ENCODE data around the gene SPACDR.
"Not testable (repeated sequence)": the region's sequence is repeated elsewhere in the genome, so short reads cannot be mapped to it uniquely, and the experiment has no call there.

The SPACDR gene

DNA sequence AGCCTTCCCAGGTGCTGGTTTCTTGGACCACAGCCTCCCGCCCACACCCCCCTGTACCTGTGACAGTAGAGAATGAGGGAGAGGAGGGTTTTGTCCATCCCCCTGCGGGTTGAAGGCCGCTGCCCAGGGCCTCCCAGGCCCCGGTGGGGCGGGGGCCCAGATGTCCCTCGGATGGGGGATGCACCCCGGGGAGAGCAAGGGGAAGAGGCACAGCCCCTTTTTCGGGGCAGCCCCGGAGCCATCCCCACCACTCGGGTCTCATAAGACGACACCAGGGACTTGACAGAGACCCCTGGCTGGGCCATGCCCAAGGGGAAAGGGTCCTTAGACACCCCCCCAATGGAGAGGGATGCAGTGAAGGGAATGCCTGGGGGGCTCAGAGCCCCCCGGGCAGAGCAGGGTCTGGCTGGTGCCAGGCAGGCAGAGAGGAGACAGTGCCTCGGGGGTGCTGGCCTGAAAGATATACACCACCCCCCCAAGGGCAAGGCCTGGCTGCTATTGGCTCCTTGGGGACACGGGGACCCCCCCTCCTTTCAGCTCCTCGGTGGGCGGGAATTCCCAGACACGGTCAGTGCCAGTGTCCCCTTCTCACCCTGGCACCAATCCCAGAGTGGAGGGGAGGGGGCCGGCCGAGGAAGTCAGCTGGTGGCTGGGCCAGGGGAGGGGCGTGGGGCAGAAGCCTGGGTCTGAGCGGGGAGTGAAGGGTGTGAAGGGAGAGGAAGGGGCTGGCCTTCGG is 3.7 kb upstream of the SPACDR start:
- Histone ChIP-seq H3K27ac (ENCODE audit: low read depth, low read length) (no peak overlapping the region), H3K27me3 (ENCODE audit: control insufficient read depth, insufficient read depth, low read length) (no peaks in the 10 kb centered on the region), H3K36me3 (ENCODE audit: control insufficient read depth, insufficient read depth, low read length) (peaks cover 6% of the 10 kb centered on the region), H3K4me1 (ENCODE audit: control insufficient read depth, insufficient read depth, low read length) (peaks cover 6% of the 10 kb centered on the region), H3K9ac (ENCODE audit: low read length) (no peak overlapping the region), H3K4me3 (ENCODE audit: low read length) (no peak overlapping the region)

DNA sequence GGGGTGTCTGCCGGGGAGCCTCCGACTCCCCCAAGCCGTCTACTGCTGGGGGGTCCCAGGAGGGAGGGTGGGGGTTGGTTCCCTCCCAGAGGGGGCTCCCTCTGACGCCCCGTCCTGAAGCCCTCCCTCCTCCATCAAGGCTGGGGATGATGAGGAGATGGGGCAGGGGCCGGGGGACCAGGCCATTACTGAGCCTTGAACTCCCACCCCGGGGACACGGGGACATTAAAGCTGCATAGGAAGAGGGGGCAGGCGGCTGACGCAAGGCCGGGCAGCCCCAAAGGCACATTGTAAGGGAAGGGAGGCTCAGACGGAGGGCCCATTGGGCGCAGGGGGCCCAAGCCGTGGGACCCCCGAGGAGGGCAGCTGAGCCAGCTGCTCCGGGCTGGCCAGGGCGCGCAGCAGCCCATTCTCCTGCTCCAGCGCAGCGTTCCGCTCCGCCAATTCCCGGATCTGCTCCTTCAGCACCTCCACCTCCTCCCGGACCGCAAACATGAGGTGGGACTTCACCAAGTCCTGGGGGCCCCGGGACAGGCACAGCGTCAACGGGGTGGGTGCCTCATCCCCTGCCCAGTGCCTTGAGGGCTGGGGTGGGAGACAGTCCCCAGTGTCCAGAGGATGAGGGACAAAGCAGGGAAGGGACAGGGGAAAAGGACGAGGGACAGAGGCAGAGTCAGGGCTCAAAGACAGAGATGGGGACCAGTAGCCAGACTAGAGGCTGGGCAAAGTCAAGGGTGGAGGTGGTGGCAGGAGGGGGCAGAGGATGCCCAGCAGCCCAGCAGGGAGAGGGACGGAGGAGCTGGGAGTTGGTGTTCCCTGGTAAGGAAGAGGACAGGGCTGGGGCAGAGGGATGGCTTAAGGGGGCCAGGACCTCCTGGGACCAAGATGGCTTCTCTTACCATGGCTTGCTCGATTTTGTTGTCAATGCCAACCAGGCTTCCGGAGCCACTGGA is 2.9 kb upstream of the SPACDR start:
- Histone ChIP-seq H3K36me3 (ENCODE audit: control insufficient read depth, insufficient read depth, low read length) (peaks cover 6% of the 10 kb centered on the region), H3K9ac (ENCODE audit: low read length) (no peak overlapping the region), H3K27ac (ENCODE audit: low read depth, low read length) (no peak overlapping the region), H3K27me3 (ENCODE audit: control insufficient read depth, insufficient read depth, low read length) (no peaks in the 10 kb centered on the region), H3K4me3 (ENCODE audit: low read length) (no peak overlapping the region), H3K4me1 (ENCODE audit: control insufficient read depth, insufficient read depth, low read length) (peaks cover 6% of the 10 kb centered on the region)

DNA sequence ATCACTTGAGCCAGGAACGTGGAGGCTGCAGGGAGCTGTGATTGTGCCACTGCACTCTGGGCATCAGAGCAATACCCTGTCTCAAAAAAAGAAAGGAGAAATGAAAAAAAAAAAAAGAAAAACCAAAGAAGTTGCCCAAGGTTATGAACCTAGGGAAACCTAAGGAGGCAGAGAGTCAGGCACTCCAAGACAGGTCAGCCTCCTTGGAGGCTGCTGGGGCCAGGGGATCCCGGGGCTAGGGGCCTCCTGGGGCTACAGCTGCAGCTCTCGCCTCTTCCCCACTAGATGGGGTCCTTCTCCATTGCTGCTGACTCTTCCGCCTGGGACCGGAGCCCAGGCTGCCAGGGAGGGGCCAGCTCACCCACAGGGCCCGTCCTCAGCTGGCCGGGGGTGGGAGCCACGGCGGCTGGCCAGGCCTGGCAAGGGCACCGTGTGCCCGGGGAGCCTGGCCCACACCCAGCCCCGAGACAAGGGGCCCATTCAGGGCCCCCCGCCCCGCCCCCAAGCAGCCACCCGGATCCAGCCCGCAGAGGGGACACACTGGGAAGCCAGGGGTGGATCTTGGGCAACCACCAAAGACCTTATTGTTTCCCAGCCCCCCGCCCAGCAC is 1.7 kb upstream of the SPACDR start:
- Histone ChIP-seq H3K9ac (ENCODE audit: low read length) (no peak overlapping the region), H3K36me3 (ENCODE audit: control insufficient read depth, insufficient read depth, low read length) (peaks cover 6% of the 10 kb centered on the region), H3K27me3 (ENCODE audit: control insufficient read depth, insufficient read depth, low read length) (no peaks in the 10 kb centered on the region), H3K4me3 (ENCODE audit: low read length) (no peak overlapping the region), H3K4me1 (ENCODE audit: control insufficient read depth, insufficient read depth, low read length) (peaks cover 6% of the 10 kb centered on the region), H3K27ac (ENCODE audit: low read depth, low read length) (peak overlapping the region; percentile 34)

DNA sequence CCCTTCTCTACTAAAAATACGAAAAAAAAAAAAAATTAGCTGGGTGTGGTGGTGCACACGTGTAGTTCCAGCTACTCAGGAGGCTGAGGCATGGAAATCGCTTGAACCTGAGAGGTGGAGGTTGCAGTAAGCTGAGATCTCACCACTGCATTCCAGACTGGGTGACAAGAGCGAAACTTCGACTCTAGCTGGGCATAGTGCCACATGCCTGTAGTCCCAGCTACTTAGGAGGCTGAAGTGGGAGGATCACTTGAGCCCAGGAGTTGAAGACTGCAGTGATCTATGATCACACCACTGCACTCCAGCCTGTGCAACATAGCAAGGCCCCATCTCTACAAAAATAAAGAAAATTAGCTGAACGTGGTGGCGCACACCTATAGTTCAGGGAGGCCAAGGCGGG is 1.2 kb upstream of the SPACDR start:
- H3K4me1 ChIP-seq (ENCODE audit: control insufficient read depth, insufficient read depth, low read length): peaks cover 6% of the 10 kb centered on the region
- no peak overlapping the region for H3K4me3 ChIP-seq (ENCODE audit: low read length)
- H3K27me3 ChIP-seq (ENCODE audit: control insufficient read depth, insufficient read depth, low read length): no peaks in the 10 kb centered on the region
- no peak overlapping the region for H3K27ac ChIP-seq (ENCODE audit: low read depth, low read length)
- H3K9ac ChIP-seq (ENCODE audit: low read length): no peak overlapping the region
- peaks cover 4% of the 10 kb centered on the region for H3K36me3 ChIP-seq (ENCODE audit: control insufficient read depth, insufficient read depth, low read length)

DNA sequence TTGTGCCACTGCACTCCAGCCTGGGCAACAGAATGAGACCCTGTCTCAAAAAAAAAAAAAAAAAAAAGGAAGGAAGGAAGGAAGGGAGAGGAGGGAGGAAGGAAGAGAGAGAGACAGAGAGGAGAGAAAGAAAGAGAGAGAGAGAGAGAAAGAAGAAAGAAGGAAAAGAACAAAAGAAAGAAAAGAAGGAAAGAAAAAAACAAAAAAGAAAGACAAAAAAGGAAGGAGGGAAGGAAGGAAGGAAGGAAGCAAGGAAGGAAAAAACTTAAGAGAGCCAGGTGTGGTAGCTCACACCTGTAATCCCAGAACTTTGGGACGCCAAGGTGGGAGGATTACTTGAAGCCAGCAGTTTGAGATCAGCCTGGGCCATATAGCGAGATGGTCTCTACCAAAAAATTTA is 731 bp upstream of the SPACDR start:
- Histone ChIP-seq H3K27me3 (ENCODE audit: control insufficient read depth, insufficient read depth, low read length) (no peaks in the 10 kb centered on the region), H3K9ac (ENCODE audit: low read length) (no peak overlapping the region), H3K4me1 (ENCODE audit: control insufficient read depth, insufficient read depth, low read length) (peaks cover 6% of the 10 kb centered on the region), H3K36me3 (ENCODE audit: control insufficient read depth, insufficient read depth, low read length) (peaks cover 4% of the 10 kb centered on the region), H3K4me3 (ENCODE audit: low read length) (no peak overlapping the region), H3K27ac (ENCODE audit: low read depth, low read length) (no peak overlapping the region)

DNA sequence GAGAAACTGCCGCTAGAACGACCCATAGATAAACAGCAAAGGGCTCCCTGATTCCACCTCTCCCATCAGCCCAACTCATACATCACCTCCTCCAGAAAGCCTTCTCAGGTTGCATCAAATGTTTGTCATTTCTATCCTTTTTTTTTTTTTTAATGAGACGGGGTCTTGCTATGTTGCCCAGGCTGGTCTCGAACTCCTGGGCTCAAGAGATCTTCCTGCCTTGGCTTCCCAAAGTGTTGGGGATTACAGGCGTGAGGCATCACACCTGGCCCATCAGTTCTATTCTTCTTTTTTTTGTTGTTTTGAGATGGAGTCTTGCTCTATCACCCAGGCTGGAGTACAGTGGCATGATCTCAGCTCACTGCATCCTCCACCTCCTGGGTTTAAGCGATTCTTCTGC is 7.0 kb downstream of the SPACDR start:
- H3K27ac ChIP-seq (ENCODE audit: low read depth, low read length): no peak overlapping the region
- no peaks in the 10 kb centered on the region for H3K36me3 ChIP-seq (ENCODE audit: control insufficient read depth, insufficient read depth, low read length)
- H3K27me3 ChIP-seq (ENCODE audit: control insufficient read depth, insufficient read depth, low read length): no peaks in the 10 kb centered on the region
- H3K9ac ChIP-seq (ENCODE audit: low read length): no peak overlapping the region
- no peak overlapping the region for H3K4me3 ChIP-seq (ENCODE audit: low read length)
- H3K4me1 ChIP-seq (ENCODE audit: control insufficient read depth, insufficient read depth, low read length): no peaks in the 10 kb centered on the region

DNA sequence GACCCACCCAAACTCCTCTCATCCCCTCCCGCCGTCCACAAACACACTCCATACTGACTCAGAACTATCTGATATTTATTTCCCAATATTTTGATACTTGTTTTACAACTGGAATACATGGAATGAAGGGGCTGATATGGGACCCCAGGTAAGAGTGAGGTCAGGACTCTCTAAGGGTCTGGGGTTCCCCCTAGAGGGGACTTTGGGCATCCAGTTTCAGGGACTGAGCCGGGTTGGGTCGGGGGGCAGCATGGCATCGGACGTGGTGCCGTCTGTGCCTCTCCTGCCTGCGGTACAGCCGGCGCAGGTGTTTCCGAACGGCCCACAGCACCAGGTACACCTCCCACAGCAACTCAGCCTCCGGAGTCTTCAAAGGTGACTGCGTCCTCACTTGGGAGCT is 7.5 kb downstream of the SPACDR start:
- no peaks in the 10 kb centered on the region for H3K4me1 ChIP-seq (ENCODE audit: control insufficient read depth, insufficient read depth, low read length)
- no peak overlapping the region for H3K9ac ChIP-seq (ENCODE audit: low read length)
- no peaks in the 10 kb centered on the region for H3K27me3 ChIP-seq (ENCODE audit: control insufficient read depth, insufficient read depth, low read length)
- no peaks in the 10 kb centered on the region for H3K36me3 ChIP-seq (ENCODE audit: control insufficient read depth, insufficient read depth, low read length)
- no peak overlapping the region for H3K27ac ChIP-seq (ENCODE audit: low read depth, low read length)
- no peak overlapping the region for H3K4me3 ChIP-seq (ENCODE audit: low read length)

DNA sequence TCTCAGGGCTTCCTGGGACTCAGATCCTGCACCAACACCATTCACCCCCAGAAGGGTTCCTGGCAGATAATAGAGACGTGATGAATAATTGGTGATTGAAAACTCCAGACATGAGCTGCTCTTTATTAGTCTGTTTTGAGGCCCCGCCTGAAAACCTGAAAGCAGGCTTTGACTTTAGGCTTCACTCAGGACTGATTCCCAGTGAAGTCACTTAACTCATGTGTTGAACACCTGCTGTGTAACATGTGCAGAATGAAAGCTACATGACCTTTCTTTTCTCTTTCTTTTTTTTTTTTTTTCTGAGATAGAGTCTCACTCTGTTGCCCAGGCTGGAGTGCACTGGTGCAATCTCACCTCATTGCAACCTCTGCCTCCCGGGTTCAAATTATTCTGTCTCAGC is 8.9 kb downstream of the SPACDR start:
- no peak overlapping the region for H3K27ac ChIP-seq (ENCODE audit: low read depth, low read length)
- H3K27me3 ChIP-seq (ENCODE audit: control insufficient read depth, insufficient read depth, low read length): no peaks in the 10 kb centered on the region
- H3K4me3 ChIP-seq (ENCODE audit: low read length): no peak overlapping the region
- H3K9ac ChIP-seq (ENCODE audit: low read length): no peak overlapping the region
- no peaks in the 10 kb centered on the region for H3K36me3 ChIP-seq (ENCODE audit: control insufficient read depth, insufficient read depth, low read length)
- no peaks in the 10 kb centered on the region for H3K4me1 ChIP-seq (ENCODE audit: control insufficient read depth, insufficient read depth, low read length)

DNA sequence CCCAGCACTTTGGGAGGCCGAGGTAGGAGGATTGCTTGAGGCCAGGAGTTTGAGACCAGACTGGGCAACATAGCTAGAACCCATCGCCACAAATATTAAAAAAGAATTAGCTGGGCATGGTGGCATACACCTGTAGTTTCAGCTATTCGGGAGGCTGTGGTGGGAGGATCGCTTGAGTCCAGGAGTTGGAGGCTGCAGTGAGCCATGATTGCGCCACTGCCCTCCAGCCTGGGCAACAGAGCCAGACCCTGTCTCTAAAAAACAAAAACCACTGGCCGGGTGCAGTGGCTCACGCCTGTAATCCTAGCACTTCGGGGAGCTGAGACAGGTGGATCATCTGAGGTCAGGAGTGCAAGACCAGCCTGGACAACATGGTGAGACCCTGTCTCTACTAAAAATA is 10.2 kb downstream of the SPACDR start:
- not testable (repeated sequence) for H3K4me1 ChIP-seq (ENCODE audit: control insufficient read depth, insufficient read depth, low read length); H3K9ac ChIP-seq (ENCODE audit: low read length); H3K27me3 ChIP-seq (ENCODE audit: control insufficient read depth, insufficient read depth, low read length); H3K36me3 ChIP-seq (ENCODE audit: control insufficient read depth, insufficient read depth, low read length); H3K27ac ChIP-seq (ENCODE audit: low read depth, low read length); H3K4me3 ChIP-seq (ENCODE audit: low read length)

DNA sequence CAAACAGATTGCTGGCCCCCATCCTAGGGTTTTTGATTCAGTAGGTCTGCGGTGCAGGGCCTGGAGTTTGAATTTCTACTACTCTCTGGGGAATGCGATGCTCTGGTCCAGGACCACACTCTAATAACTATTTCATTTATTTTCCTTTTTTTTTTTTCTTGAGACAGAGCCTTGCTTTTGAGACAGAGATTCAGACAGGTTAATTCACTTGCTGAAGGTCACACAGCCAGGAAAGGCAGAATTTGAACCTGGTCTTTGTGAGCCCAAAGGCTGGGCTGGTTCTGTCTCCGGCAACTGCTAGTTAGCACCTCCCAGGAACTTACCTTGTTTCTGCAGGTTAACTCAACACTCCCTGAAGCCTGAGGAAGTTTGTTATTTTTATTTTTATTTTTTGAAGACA is 11.5 kb downstream of the SPACDR start:
- Histone ChIP-seq H3K27ac (ENCODE audit: low read depth, low read length) (no peak overlapping the region), H3K4me3 (ENCODE audit: low read length) (no peak overlapping the region), H3K36me3 (ENCODE audit: control insufficient read depth, insufficient read depth, low read length) (no peaks in the 10 kb centered on the region), H3K4me1 (ENCODE audit: control insufficient read depth, insufficient read depth, low read length) (no peaks in the 10 kb centered on the region), H3K27me3 (ENCODE audit: control insufficient read depth, insufficient read depth, low read length) (no peaks in the 10 kb centered on the region), H3K9ac (ENCODE audit: low read length) (no peak overlapping the region)

DNA sequence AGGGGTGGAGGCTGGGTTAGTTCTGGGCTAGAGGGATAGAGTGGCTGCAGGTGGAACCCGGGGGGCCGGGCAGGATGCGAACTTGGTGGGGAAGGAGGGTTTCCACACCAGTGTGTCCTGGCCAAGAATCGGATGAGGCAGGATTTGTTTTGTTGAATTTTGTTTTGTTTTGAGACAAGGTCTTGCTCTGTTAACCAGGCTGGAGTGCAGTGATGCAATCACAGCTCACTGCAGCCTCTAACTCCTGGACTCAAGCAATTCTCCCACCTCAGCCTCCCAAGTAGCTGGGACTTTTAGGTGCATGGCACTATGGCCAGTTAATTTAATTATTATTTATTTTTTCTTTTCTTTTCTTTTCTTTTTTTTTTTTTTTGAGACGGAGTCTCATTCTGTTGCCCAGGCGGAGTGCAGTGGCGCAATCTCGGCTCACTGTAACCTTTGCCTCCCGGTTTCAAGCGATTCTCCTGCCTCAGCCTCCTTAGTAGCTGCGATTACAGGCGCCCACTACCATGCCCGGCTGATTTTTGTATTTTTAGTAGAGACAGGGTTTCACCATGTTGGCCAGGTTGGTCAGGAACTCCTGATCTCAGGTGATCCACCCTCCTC is 14.8 kb downstream of the SPACDR start:
- no peak overlapping the region for H3K27ac ChIP-seq (ENCODE audit: low read depth, low read length)
- H3K36me3 ChIP-seq (ENCODE audit: control insufficient read depth, insufficient read depth, low read length): no peaks in the 10 kb centered on the region
- no peak overlapping the region for H3K4me3 ChIP-seq (ENCODE audit: low read length)
- H3K9ac ChIP-seq (ENCODE audit: low read length): no peak overlapping the region
- no peaks in the 10 kb centered on the region for H3K27me3 ChIP-seq (ENCODE audit: control insufficient read depth, insufficient read depth, low read length)
- no peaks in the 10 kb centered on the region for H3K4me1 ChIP-seq (ENCODE audit: control insufficient read depth, insufficient read depth, low read length)

DNA sequence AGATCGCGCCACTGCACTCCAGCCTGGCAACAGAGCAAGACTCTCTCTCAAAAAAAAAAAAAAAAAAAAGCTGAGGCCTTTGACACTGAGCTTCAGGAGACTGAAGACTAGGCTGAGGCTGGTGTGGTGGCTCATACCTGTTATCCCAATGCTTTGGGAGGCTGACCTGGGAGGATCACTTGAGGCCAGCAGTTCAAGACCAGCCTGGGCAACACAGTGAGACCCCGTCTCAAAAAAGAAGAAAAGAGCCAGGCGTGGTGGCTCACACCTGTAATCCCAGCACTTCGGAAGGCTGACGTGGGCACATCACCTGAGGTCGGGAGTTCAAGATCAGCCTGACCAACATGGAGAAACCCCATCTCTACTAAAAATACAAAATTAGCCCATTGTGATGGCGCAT is 16.7 kb downstream of the SPACDR start:
- H3K27me3 ChIP-seq (ENCODE audit: control insufficient read depth, insufficient read depth, low read length); H3K36me3 ChIP-seq (ENCODE audit: control insufficient read depth, insufficient read depth, low read length); H3K9ac ChIP-seq (ENCODE audit: low read length); H3K4me3 ChIP-seq (ENCODE audit: low read length); H3K4me1 ChIP-seq (ENCODE audit: control insufficient read depth, insufficient read depth, low read length); H3K27ac ChIP-seq (ENCODE audit: low read depth, low read length): not testable (repeated sequence)
